Measurements from ENCODE around the gene ARGLU1.

GRCh38 chr13:106524108-106524507, 43.8 kb downstream of the ARGLU1 start:
- TF ChIP-seq CTCF (conservative IDR thresholded peaks at IDR 0.05; ENCODE audit: low read depth, low read length) = no peak
- no peak for TF ChIP-seq EZH2 (IDR thresholded peaks at IDR 0.05; ENCODE audit: borderline replicate concordance, low read depth, low read length, poor library complexity, severe bottlenecking)
